DMS 273 treated with DMSO at 0.1 percent for 48 hours (cell line): ENCODE measurements around the gene CAPG.
"Not testable (repeated sequence)": the region's sequence is repeated elsewhere in the genome, so short reads cannot be mapped to it uniquely, and the experiment has no call there.

Experiments
- DNase-seq: peaks from one replicate; lab custom pipeline; 2025; lab: John Stamatoyannopoulos, UW

CAPG gene

DNA sequence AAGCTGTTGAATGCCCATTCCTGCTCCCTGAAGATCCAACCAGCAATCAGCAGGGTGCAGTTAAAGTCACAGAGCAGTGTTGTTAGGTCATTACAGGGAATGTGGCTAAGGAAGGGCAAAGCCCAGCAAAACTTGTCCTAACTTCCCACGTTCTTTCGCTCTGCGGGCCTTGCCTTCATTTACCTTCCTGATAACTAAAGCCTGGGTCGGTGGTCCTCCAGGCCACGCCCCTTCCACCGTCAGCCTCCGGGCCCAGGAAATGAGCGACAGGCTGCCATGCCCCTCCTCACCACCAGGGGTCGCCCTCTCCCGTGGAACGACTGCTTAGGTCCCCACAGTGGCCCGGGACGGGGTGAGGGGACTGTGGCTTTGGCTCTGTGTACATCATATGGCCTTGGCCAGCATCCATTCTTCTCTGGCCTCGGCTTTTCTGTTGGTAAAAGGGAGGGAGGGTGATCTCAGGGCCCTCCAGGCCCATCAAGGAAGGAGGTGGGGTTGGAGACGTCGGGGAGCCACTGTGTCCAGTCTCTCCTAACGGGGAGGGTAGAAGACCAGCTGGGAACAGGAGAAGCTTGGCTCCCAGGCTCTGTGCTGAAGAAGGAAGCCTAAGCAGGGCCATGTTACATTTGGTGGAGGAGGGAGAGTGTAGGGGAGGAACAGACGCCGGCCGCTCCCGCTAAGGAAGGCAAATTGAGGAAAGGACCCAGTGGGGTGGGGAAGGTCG is 10.5 kb upstream of the CAPG start:
- DNase-seq, result peak; percentile 79

DNA sequence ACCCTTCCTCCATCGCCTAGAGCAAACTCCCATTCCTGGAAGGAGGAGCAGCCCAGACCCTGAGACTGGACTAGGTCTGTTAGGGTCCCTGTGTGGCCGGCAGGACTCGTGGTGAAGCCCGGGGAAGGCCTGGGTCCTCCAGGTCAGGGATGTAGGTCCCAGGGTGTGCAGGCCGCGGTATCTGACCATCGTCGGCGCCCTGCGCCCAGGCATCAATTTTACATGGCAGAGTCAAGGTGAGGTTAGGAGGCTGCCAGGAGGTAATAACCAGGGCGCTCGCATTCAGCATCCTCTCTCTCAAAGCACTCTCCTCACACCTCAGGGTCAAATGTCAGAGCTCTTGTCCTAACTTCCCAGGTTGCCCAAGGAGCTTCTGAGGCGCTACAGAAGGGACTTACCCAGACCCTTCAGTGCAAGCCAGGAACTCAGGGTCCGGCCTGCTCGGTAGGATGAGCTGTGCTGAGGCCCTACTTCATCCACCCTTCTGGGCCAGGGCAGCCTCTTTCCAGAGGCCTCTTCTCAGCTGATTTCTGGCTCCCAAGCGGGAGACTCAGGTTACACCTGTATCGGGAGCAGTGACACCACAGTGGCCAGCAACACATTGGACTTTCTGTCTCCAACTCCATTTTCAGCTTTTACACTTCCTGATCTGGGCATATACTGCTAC is 9.0 kb upstream of the CAPG start:
- no peak for DNase-seq

GRCh38 chr2:85418132-85419008 is 8.2 kb upstream of the CAPG start, which contains the start of gene SH2D6:
SH2D6 (plus strand) TSS chr2:85418714; CDS start chr2:85429466, 10,752 bp downstream.
- peak; percentile 73 for DNase-seq

- DNase-seq, result no peak
Measured at GRCh38 chr2:85415980-85416650, 5.9 kb upstream of the CAPG start.

- no peak for DNase-seq
Measured at GRCh38 chr2:85414761-85415553, 4.8 kb upstream of the CAPG start.

DNA sequence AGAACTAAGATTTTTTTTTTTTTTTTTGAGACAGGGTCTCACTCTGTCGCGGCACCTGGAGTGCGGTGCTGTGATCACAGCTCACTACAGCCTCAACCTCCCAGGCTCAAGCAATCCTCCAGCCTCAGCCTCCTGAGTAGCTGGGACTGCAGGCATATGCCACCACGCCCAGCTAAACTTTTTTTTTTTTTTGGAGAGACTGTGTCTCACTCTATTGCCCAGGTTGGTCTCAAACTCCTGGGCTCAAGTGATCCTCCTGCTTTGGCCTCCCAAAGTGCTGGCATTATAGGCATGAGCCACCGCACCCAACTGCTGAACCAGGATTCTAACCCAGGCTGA is 4.2 kb upstream of the CAPG start:
- not testable (repeated sequence) for DNase-seq

DNA sequence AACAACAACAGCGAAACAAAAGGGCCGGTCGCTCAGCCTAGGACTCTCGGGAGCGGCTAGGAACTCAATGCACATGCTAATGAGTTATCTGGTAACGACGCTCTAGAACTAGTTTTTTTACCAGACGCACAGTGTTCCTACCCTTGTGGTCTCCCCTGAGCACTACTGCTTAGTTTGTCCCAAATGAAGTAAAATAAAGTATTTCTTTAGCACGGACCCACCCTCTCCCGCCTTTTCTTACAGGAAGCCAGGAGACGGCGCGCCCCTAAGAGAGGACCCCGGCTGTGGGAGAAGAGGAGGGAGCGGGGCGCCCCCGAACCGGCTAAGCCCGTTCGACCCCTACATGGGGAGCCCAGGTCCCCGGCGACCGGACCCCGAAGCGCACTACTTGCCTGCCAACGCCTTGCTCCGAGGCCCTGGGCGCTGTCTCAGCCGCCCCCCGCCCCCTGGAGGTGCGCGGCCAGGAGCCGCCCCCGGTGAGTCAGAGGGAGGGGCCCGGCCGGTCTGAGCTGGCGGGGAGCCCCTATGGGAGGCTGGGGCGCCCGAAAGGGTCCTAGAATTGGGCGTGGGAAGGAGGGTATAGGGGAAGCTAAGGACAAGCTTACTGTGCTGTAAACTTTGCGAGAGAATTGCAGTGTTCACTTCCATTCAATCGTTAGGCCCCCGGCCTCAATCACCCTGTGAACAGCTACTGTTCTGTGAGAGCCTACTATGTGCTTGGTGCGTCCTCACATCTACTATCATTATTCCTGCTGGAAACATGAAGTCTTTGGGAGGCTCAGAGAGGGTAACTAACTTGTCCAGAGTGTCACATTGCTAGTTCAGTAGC is 3.6 kb upstream of the CAPG start:
- DNase-seq, result no peak

DNA sequence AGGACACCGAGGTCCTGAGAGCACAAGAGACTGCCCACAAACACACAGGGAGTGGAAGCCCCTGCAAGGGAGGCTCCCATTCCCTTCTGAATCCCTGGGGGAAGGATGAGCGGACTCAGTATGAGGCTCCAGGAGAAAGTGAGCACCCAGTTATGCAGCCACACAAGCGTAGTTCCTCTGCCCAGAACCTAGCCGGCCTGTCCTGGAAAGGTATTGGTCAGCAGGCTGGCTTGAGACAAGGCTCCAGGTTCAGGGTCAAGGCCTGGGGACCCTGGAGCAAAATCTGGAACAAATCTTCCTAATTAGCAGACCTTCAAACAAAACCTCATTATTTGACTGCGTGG is 1.2 kb upstream of the CAPG start:
- no peak for DNase-seq

- DNase-seq, result no peak
Measured at GRCh38 chr2:85410584-85411404, 628 bp upstream of the CAPG start.

DNA sequence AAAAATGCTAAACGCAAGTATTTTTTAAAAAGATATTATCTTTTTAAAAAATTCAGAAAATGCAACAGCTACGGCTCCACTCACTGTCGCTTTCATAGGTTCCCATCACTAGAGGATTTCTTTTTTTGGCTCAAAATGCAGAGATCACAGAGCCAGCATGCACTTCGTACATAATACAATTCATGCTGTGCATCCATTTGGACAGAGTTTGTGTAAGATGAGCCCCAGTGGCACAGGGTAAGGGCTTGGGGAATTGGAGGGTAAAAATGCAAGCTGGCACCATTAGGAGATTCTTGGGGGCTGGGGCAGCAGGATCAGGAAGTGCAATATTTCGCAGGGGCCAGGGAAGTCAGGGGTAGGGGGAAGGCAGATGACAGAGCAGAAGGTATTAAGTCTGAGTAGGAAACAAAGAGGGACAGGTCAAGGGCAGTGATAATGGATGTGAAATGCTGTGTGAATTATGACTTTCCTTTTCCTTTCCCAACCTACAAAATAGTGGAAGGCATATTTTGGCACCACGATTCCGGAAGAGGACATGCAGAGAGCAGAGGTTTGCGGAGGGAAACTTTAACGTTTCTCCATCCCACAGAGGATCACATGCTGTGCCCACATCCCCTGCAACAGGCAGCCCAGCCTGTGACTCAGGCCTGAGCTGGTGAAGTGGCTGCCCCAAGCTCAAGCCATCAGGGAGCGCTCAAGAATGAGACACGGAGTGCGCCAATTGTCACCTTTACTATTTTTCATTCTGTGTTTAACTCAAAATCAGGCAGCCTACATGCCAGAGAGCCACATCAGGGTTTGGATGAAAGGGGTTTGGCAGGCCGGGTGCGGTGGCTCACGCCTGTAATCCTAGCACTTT is 4.7 kb downstream of the CAPG start:
- DNase-seq, result peak; percentile 44

DNA sequence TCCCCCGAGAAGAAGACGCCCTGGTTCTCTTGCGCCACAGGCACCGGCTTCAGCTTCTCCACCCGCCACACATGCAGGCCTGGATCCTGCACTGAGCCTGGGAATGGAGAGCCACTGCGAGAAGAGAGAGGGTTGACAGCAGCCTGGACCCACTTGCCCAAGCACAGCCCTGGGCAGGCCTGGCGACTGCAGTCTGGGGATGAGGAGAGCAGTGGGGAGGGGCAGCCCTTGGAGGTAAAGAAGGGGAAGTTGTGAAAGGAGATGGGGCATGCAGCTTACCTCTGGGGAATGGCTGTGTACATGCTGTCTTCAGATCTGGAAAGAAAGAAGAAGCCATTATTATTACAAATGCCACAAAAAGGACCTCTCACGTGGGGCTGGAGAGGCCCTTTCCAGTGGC is 8.3 kb downstream of the CAPG start:
- no peak for DNase-seq

GRCh38 chr2:85401464-85401805 is 8.7 kb downstream of the CAPG start:
- no peak for DNase-seq

- DNase-seq, result no peak
Measured at GRCh38 chr2:85400541-85401463, 9.4 kb downstream of the CAPG start.

GRCh38 chr2:85400023-85400422 is 10.1 kb downstream of the CAPG start:
- DNase-seq, result no peak

DNA sequence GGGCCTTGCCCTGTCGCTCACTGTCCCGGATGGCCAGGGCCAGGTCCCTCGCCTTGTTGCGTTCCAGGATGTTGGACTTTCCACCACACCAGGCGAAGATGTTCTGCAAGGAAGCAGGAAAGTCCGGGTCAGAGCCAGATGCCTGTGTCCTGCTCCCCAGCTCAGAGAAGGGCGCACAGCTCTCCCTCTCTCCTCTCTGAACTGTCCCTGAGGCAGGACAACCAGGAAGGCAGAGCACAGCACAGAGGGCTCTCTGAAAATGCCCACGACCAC is 11.0 kb downstream of the CAPG start:
- no peak for DNase-seq

GRCh38 chr2:85398426-85399182 is 11.6 kb downstream of the CAPG start:
- DNase-seq, result no peak

- DNase-seq, result no peak
Measured at GRCh38 chr2:85397925-85398331, 12.2 kb downstream of the CAPG start.
